ENCODE results near the gene HCN1.
"Not testable (repeated sequence)": the region's sequence is repeated elsewhere in the genome, so short reads cannot be mapped to it uniquely, and the experiment has no call there.

Gene HCN1

DNA sequence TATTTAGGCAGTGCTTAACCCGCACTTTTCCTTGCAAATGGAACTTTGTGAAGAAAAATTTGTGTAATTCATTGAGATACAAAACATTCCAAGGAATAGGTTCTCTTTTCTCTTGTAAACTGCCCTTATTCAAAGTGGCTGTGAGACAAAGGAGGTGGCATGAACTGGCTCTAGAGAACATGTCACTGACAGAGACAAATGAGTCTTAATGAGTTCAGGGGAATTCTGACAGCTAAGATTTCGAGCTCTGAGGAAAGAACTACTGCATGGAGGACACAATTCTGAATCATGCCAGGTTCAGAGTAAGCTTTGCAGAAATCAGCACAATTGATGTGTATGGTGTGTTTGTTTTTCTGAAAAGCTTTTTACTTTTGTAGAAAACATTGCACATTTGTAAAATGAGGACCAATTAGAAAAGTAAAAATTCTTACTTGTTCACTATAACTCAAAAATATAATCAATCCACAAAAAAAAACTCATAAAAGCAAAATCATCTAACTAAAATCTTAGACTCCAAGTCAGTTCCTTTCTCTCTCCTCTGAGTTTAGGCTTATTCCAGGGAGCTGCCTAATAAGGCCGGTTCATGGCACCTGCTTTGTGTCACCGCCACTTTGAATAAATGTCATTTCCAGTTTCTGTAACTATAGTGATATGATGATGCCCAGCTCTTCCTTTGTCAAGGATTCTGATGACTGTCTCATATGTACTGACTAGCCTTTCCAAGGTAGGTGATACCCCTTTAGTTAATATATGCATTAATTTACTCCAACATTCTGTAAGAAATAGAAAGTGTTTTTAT lies 163.2 kb downstream of the HCN1 start:
- no peak for DNase-seq (ENCODE audit: low read depth)
- no peak overlapping the region for H3K4me3 ChIP-seq (replicated peaks; ENCODE audit: low read depth, low read length)
- TF ChIP-seq, protein P1, sequence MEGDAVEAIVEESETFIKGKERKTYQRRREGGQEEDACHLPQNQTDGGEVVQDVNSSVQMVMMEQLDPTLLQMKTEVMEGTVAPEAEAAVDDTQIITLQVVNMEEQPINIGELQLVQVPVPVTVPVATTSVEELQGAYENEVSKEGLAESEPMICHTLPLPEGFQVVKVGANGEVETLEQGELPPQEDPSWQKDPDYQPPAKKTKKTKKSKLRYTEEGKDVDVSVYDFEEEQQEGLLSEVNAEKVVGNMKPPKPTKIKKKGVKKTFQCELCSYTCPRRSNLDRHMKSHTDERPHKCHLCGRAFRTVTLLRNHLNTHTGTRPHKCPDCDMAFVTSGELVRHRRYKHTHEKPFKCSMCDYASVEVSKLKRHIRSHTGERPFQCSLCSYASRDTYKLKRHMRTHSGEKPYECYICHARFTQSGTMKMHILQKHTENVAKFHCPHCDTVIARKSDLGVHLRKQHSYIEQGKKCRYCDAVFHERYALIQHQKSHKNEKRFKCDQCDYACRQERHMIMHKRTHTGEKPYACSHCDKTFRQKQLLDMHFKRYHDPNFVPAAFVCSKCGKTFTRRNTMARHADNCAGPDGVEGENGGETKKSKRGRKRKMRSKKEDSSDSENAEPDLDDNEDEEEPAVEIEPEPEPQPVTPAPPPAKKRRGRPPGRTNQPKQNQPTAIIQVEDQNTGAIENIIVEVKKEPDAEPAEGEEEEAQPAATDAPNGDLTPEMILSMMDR (IDR thresholded peaks at IDR 0.05; ENCODE audit: low read length, missing control alignments), result no peak

DNA sequence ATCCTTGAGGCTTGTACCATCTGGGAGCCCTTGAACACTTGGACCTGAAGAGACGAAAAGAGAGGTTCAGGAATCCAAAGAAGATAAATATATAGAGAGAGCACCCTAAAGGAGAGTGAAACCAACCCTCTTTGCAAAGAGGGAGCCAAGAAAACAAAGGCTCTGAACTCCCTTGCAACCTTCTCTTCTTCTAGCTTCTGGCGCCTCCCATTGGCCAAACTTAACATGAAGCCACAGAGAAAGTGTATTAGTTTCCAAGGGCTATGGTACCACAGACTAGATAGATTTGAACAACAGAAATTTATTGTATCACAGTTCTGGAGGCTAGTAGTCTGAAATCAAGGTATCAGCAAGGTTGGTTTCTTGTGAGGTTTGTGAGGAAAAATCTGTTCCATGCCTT lies 175.1 kb downstream of the HCN1 start:
- peak; percentile 29 for DNase-seq (ENCODE audit: low read depth)
- TF ChIP-seq, protein P1 (IDR thresholded peaks at IDR 0.05; ENCODE audit: low read length, missing control alignments), result peak; percentile 17
- H3K4me3 ChIP-seq (replicated peaks; ENCODE audit: low read depth, low read length), result no peak overlapping the region

DNA sequence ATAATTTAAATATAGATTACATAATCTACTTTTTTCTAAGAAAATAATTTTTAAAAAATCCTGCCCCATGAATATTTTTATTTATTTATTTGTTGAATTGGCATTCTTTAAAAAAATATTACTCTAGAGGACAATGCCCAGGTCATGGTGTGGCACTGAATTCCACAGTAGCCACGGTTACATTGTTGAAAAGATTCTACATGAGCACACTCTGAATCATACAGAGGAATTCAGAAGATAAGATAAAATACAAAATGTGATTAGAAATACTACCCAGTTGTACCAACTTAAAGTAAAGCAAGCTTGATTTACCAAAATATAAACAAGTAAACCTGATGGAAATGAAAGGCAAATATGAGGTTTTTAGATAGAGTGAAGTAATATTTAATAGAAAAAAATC lies 183.7 kb downstream of the HCN1 start:
- H3K4me3 ChIP-seq (replicated peaks; ENCODE audit: low read depth, low read length), result no peak overlapping the region
- TF ChIP-seq, protein P1 (IDR thresholded peaks at IDR 0.05; ENCODE audit: low read length, missing control alignments), result no peak
- DNase-seq (ENCODE audit: low read depth), result peak; percentile 1

DNA sequence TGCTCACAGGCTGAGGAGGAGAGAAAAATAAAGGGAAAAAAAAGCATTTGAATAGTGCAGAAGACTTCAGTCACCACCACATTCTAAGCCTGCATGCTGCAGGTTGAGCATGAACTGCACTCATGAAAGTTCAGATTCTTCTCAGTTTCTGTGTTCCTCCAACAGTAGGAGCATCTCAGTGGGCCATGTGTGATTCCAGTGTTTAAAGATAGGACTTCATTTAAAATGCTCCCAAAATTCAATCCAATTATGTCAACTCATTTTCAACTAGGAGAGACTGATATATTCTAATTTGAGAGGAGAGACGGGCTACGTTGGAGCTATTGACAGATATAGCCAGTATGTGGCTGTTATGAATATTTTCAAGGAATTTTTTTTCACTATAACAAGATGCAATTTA lies 186.8 kb downstream of the HCN1 start:
- TF ChIP-seq, protein P1 (IDR thresholded peaks at IDR 0.05; ENCODE audit: low read length, missing control alignments), result no peak
- DNase-seq (ENCODE audit: low read depth), result no peak
- no peak overlapping the region for H3K4me3 ChIP-seq (replicated peaks; ENCODE audit: low read depth, low read length)

DNA sequence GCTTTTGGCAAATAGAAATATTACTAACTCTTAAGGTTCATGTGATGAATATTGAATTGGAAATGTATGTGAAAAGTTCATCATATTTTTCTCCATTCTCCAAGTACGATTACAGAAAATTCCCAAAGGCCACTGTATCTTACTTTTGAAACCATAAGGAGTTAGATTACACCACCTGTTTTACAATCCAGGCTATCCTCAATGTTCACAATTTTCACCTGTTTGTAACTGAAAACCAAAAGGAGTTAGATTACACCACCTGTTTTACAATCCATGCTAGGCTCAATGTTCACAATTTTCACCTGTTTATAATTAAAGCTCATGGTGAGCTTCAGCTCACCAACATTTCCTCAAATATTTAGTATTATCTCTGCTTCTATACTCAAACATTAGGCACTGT lies 188.0 kb downstream of the HCN1 start:
- H3K4me3 ChIP-seq (replicated peaks; ENCODE audit: low read depth, low read length), result no peak overlapping the region
- DNase-seq (ENCODE audit: low read depth), result no peak
- TF ChIP-seq, protein P1 (IDR thresholded peaks at IDR 0.05; ENCODE audit: low read length, missing control alignments), result no peak

DNA sequence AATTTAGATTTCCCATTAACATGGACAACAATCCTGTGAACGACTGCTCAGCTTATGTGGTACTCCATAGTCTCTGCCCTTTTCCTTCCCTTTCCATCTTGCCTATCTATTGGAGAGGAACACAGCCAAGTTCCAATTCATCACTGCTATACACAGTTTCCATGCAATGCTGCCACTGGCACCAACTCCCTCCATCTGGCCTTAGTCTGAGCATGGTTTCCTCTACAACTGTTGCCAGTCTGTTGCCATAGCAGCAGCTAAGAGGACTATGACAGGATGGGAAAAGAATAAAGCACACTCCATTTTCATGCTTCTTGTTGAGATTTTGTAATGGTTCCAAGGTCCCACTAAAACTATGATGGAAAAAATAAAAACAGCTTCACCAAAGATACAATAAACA lies 189.0 kb downstream of the HCN1 start:
- peak; percentile 1 for DNase-seq (ENCODE audit: low read depth)
- no peak overlapping the region for H3K4me3 ChIP-seq (replicated peaks; ENCODE audit: low read depth, low read length)
- TF ChIP-seq, protein P1 (IDR thresholded peaks at IDR 0.05; ENCODE audit: low read length, missing control alignments), result no peak

DNA sequence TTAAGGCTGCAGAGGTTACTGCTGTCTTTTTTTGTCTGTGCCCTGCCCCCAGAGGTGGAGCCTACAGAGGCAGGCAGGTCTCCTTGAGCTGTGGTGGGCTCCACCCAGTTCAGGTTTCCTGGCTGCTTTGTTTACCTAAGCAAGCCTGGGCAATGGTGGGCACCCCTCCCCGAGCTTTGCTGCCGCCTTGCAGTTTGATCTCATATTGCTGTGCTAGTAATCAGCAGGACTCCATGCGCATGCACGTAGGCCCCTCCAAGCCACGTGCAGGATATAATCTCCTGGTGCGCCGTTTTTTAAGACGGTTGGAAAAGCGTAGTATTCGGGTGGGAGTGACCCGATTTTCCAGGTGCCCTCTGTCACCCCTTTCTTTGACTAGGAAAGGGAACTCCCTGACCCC lies 197.2 kb downstream of the HCN1 start:
- not testable (repeated sequence) for H3K4me3 ChIP-seq (replicated peaks; ENCODE audit: low read depth, low read length); DNase-seq (ENCODE audit: low read depth)
